HL-60 (cell line): ENCODE results near the gene NTSR2.

Experiments used
- DNase-seq, 2 experiments: peaks; one replicate each; pipeline ENCODE4 v3.0.0-alpha.2; 2010 to 2020; ENCODE audit warnings: low read depth in 1 of 2, low spot score in 1 of 2
- H3K27ac ChIP-seq: fragments of 250-450 bp; sonication (Bioruptor Pico); replicated peaks from 2 replicates; pipeline ENCODE4 v1.5.1; 2020; ENCODE audit warnings: mild to moderate bottlenecking, moderate library complexity
- H3K27me3 ChIP-seq: fragments of 250-450 bp; sonication (Bioruptor Pico); 2 replicates; pipeline ENCODE4 v1.5.1; 2021; ENCODE audit warnings: mild to moderate bottlenecking, moderate library complexity; ENCODE audit not compliant: insufficient read depth, poor library complexity, severe bottlenecking
- H3K4me3 ChIP-seq: replicated peaks from 2 replicates; pipeline ENCODE4 v1.5.1; 2011; ENCODE audit warnings: mild to moderate bottlenecking, control low read depth, low read length; ENCODE audit not compliant: insufficient read depth
- GABPA ChIP-seq: IDR thresholded peaks from 2 replicates; pipeline ENCODE4 v1.6.1; 2012; ENCODE audit warnings: low read depth
- POLR2AphosphoS5 ChIP-seq: IDR thresholded peaks from 2 replicates; pipeline ENCODE4 v1.6.1; 2012; ENCODE audit warnings: low read depth
- SPI1 ChIP-seq: IDR thresholded peaks from 2 replicates; pipeline ENCODE4 v1.6.1; 2012; ENCODE audit warnings: low read depth, mild to moderate bottlenecking, borderline replicate concordance
- TF ChIP-seq, protein P1 (sequence below): IDR thresholded peaks from one replicate; pipeline ENCODE4 v1.5.1; 2011; ENCODE audit warnings: low read length, control low read depth, inconsistent platforms; ENCODE audit not compliant: insufficient read depth
- TF ChIP-seq, protein P2 (sequence below): IDR thresholded peaks from 2 replicates; pipeline ENCODE4 v1.6.1; 2012; ENCODE audit warnings: low read depth; ENCODE audit not compliant: insufficient replicate concordance

The NTSR2 gene

DNA sequence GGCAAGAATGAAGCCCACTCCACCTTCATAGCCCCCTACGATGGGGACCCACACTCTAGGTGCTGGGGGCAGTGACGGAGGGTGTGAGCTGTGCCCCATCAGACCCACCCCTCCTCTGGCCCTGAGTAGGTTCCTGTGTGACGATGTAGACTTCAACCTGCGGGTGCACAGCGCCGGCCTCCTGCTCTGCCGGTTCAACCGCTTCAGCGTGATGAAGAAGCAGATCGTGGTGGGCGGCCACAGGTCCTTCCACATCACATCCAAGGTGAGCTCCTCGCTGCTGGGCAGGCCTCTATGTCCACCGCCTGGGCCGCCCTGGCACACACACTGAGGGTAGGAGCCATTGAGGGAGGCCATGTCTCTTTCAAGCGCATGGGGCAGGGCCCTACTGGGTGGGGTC lies 34.9 kb downstream of the NTSR2 start:
- DNase-seq = no peak
- Histone ChIP-seq H3K27ac (no peak overlapping the region), H3K27me3 (no peaks in the 10 kb centered on the region), H3K4me3 (no peak overlapping the region)
- TF ChIP-seq, protein P1, sequence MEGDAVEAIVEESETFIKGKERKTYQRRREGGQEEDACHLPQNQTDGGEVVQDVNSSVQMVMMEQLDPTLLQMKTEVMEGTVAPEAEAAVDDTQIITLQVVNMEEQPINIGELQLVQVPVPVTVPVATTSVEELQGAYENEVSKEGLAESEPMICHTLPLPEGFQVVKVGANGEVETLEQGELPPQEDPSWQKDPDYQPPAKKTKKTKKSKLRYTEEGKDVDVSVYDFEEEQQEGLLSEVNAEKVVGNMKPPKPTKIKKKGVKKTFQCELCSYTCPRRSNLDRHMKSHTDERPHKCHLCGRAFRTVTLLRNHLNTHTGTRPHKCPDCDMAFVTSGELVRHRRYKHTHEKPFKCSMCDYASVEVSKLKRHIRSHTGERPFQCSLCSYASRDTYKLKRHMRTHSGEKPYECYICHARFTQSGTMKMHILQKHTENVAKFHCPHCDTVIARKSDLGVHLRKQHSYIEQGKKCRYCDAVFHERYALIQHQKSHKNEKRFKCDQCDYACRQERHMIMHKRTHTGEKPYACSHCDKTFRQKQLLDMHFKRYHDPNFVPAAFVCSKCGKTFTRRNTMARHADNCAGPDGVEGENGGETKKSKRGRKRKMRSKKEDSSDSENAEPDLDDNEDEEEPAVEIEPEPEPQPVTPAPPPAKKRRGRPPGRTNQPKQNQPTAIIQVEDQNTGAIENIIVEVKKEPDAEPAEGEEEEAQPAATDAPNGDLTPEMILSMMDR = no peak
- TF ChIP-seq GABPA (no peak), POLR2AphosphoS5 (no peak), SPI1 (no peak)
- TF ChIP-seq, protein P2, sequence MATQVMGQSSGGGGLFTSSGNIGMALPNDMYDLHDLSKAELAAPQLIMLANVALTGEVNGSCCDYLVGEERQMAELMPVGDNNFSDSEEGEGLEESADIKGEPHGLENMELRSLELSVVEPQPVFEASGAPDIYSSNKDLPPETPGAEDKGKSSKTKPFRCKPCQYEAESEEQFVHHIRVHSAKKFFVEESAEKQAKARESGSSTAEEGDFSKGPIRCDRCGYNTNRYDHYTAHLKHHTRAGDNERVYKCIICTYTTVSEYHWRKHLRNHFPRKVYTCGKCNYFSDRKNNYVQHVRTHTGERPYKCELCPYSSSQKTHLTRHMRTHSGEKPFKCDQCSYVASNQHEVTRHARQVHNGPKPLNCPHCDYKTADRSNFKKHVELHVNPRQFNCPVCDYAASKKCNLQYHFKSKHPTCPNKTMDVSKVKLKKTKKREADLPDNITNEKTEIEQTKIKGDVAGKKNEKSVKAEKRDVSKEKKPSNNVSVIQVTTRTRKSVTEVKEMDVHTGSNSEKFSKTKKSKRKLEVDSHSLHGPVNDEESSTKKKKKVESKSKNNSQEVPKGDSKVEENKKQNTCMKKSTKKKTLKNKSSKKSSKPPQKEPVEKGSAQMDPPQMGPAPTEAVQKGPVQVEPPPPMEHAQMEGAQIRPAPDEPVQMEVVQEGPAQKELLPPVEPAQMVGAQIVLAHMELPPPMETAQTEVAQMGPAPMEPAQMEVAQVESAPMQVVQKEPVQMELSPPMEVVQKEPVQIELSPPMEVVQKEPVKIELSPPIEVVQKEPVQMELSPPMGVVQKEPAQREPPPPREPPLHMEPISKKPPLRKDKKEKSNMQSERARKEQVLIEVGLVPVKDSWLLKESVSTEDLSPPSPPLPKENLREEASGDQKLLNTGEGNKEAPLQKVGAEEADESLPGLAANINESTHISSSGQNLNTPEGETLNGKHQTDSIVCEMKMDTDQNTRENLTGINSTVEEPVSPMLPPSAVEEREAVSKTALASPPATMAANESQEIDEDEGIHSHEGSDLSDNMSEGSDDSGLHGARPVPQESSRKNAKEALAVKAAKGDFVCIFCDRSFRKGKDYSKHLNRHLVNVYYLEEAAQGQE = no peak

DNA sequence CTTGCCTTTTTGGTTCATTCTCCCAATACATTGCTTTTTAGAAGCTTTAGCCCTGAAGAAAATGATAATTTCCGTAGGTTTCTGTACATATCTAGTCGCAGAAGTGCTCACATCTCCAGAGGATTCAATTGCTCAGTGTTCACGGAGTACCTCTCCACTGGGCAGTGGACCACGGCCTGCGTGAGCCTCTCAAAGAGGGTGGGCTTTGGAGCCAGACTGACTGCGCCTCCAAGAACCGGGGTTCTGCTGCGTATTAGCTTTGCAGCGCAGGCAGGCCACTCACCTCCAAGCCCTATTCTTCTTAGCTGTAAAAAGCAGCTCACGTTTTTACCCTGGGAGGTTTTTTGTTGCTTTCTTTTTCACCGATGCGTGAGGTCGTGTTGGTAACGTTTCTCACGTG lies 35.4 kb downstream of the NTSR2 start:
- DNase-seq = no peak
- no peak for TF ChIP-seq SPI1
- TF ChIP-seq, protein P2 = no peak
- TF ChIP-seq, protein P1 = no peak
- TF ChIP-seq POLR2AphosphoS5 = no peak
- TF ChIP-seq GABPA = no peak
- Histone ChIP-seq H3K27ac (no peak overlapping the region), H3K4me3 (no peak overlapping the region), H3K27me3 (no peaks in the 10 kb centered on the region)

DNA sequence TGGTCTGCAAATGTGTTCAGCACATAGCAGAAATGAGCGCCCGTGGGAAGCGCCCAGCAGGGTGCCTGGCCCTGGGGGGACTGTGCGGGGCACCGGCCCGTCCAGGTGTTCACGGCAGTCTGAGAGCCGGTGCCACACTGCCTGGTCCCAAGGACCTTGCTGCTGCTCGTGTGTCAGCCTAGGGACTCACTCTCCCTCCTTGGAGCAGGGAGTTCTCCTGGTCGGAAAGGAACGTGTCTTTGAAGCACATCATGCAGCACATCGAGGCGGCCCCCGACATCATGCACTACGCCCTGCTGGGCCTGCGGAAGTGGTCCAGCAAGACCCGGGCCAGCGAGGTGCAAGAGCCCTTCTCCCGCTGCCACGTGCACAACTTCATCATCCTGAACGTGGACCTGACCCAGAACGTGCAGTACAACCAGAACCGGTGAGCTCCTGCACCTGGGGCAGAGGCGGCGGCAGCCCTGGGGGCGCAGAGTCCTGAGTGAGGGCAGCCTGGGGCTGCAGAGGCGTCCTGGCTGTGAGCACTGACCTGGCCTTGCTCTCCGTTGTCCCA lies 36.0 kb downstream of the NTSR2 start:
- H3K27me3 ChIP-seq = no peaks in the 10 kb centered on the region
- no peak for TF ChIP-seq POLR2AphosphoS5
- no peak for TF ChIP-seq GABPA
- TF ChIP-seq, protein P1 = no peak
- TF ChIP-seq, protein P2 = no peak
- no peak for TF ChIP-seq SPI1
- H3K4me3 ChIP-seq = no peak overlapping the region
- no peak for DNase-seq
- no peak overlapping the region for H3K27ac ChIP-seq
